ENCODE results near the gene MAGI3.

DNA sequence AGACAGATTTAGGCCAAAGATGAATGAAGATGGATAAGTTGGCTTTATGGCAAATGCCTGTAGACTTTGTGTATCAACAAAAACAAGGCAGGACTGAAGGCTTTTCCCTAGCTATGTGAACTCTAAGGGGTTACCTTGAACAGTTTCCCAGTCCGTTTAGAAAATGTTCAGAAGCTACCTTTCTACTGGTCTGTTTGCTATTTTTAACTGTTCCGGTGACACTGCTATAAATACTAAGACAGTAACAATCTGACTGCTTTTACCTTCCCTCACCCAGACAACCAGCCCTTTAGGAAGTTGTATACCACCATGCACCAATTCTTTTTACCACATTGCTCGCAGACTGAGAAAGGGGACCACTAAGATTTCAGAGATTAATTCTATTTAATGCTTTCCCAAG lies 266.8 kb downstream of the MAGI3 start:
- TF ChIP-seq CTCF (IDR thresholded peaks at IDR 0.05) (no peak), POLR2A (IDR thresholded peaks at IDR 0.05) (no peak)
